Lung (tissue), 12 donors: ENCODE data around the gene MPC1L. TPM values are rescaled to one million over a fixed set of nuclear protein-coding genes. Genes with fewer than 3 reads are reported as not detected.

Experiments
- ATAC-seq: fragments of 200-7000 bp; cut with Tn5 transposase; one replicate; pipeline ENCODE4 v1.9.1; 2020; ENCODE audit warnings: moderate number of reproducible peaks; ENCODE audit not compliant: insufficient read depth, low FRiP score
- DNase-seq, 3 donors: peaks; one replicate each; pipeline ENCODE4 v3.0.0-alpha.2; 2013 to 2017
- H3K27ac ChIP-seq, 2 donors: one replicate each; pipeline ENCODE4 v1.5.1; 2013; ENCODE audit warnings: mild to moderate bottlenecking in 2 of 2, moderate library complexity in 2 of 2, control low read depth in 1 of 2, inconsistent platforms in 1 of 2, low read depth in 1 of 2, low read length in 1 of 2
- H3K27me3 ChIP-seq, 3 donors: one replicate each; pipeline ENCODE4 v1.5.1; 2013; ENCODE audit warnings: low read length in 2 of 3; ENCODE audit not compliant: control insufficient read depth in 3 of 3, insufficient read depth in 3 of 3
- H3K36me3 ChIP-seq, 4 donors: one replicate each; pipeline ENCODE4 v1.5.1; 2013; ENCODE audit warnings: low read length in 4 of 4, mild to moderate bottlenecking in 1 of 4, moderate library complexity in 1 of 4; ENCODE audit not compliant: control insufficient read depth in 4 of 4, insufficient read depth in 4 of 4
- H3K4me1 ChIP-seq, 5 donors: one replicate each; pipeline ENCODE4 v1.5.1; 2013; ENCODE audit warnings: low read length in 5 of 5, mild to moderate bottlenecking in 2 of 5, moderate library complexity in 1 of 5; ENCODE audit not compliant: control insufficient read depth in 5 of 5, insufficient read depth in 5 of 5
- H3K4me3 ChIP-seq: one replicate; pipeline ENCODE4 v1.5.1; 2013; ENCODE audit warnings: mild to moderate bottlenecking, control low read depth, moderate library complexity
- H3K9ac ChIP-seq, 2 donors: one replicate each; pipeline ENCODE4 v1.5.1; 2013; ENCODE audit warnings: low read length in 2 of 2, control low read depth in 1 of 2; ENCODE audit not compliant: insufficient read depth in 1 of 2
- H3K9me3 ChIP-seq, 4 donors: one replicate each; pipeline ENCODE4 v1.5.1; 2013; ENCODE audit warnings: low read length in 3 of 4, mild to moderate bottlenecking in 1 of 4, moderate library complexity in 1 of 4; ENCODE audit not compliant: control insufficient read depth in 4 of 4, insufficient read depth in 3 of 4
- CTCF ChIP-seq: IDR thresholded peaks from 2 replicates; pipeline ENCODE4 v1.5.1; 2012; ENCODE audit warnings: mild to moderate bottlenecking; ENCODE audit errors: control extremely low read depth, extremely low read depth
- WGBS, 2 donors: extraction: QIAGEN DNeasy Blood & Tissue Kit; methylation state at CpG; one replicate each; pipeline ENCODE4 v1.1.7; 2013; 5-methylcytosine and 5-hydroxymethylcytosine counted together
- polyA plus RNA-seq, 2 donors: library from polyadenylated mRNA; stranded (reverse); fragments of 200-250 nt; gene quantifications; one replicate each; pipeline ENCODE4 v1.2.1, GENCODE V29; 2013
- total RNA-seq, 2 donors: library from RNA; depleted of rRNA in 1 of 2; stranded (reverse); fragments of >200 nt in 1 of 2; gene quantifications; one replicate each; pipeline ENCODE4 v1.2.1, GENCODE V29; 2014 to 2021
- donor health status: control.
- donor health status: control.
- donor health status: Bipolar disorder and iron deficiency.
- donor health status: healthy.
- donor health status: DM: yes; HTN: yes; CAD: no.

Gene MPC1L
- total and polyA plus RNA-seq, 4 donors, result not detected

DNA sequence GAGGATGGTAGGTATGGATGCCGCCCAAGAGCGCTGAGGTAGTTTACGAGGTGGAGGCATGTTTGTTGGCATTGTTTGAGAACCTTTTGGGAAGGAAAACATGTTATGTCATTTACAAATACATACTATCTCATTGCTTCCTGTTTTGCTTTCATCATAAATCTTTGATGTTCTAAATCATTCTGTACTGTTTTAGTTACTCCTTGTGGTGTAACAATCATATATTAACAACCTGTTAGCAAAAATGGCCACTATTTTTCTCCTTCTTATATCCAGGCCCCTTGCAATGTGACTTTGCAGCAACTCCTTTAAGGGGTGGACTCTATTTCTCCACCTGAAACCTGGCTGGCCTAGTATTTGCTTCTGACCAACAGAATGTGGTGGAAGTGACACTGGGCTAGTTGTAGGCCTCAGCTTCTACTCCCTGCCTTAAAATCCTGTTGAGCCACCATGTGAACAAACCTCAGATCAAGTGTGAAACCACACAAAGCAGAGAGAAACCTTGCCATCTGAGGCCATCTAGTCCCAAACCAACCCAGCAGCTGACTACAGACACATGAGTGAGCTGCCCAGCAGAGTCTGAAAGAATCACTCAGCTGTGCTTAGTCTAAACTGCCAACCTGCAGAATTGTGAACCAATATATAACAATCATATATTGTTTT, 40.0 kb downstream of the MPC1L start:
- 84 to 89% methylated on average over 3 of the region's 3 CpGs for WGBS, 2 donors
- no peak for DNase-seq
- ATAC-seq, result no peak
- Histone ChIP-seq H3K27me3 (peaks cover 0 to 28% (median 12%) of the 10 kb centered on the region in 3 donors), H3K4me1 (no peaks in the 10 kb centered on the region), H3K36me3 (peaks cover 3 to 15% (median 6%) of the 10 kb centered on the region in 4 donors), H3K27ac (no peak overlapping the region), H3K9me3 (peaks cover 0 to 3% (median 0%) of the 10 kb centered on the region in 4 donors), H3K9ac (no peak overlapping the region), H3K4me3 (no peak overlapping the region)
- TF ChIP-seq CTCF, result no peak

DNA sequence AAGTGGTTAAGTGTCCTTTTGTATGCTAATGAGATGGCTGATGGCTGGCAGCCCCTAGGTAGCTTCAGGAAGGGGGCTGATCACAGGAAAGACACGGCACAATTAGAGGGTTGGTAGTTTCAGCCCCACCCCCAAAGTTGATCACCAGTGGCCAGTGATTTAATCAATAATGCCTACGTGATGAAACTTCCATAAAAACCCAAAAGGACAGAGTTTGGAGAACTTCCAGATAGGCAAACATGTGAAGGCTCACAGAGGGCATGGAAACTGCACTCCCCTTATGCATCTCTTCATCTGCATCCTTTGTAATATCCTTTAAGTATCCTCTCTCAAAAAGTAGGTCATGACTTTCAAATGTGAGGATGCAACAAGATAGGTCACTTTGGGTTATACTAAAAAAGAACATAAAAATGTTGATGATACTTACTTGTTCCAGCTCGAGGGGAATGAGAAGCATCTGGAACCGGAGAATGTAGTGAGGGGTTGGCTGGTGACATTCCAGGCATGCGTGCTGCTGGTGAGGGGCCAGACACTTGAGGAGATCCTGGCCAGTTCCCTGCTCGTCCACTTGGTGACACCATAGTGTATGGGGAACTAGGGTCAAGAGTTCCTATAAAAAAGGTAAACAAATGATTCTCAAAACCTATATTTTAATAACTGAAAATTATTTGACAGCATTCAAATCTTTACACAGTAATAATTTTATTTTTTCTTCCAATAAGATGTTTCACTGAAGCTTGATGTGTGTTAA, 40.8 kb downstream of the MPC1L start:
- peaks cover 0 to 3% (median 0%) of the 10 kb centered on the region in 4 donors for H3K9me3 ChIP-seq
- peaks cover 0 to 29% (median 14%) of the 10 kb centered on the region in 3 donors for H3K27me3 ChIP-seq
- H3K27ac ChIP-seq, result no peak overlapping the region
- no peak overlapping the region for H3K4me3 ChIP-seq
- DNase-seq (peak; percentile 26 to 48 (median 46)), ATAC-seq (no peak)
- TF ChIP-seq CTCF, result no peak
- no peaks in the 10 kb centered on the region for H3K4me1 ChIP-seq
- H3K36me3 ChIP-seq, result peaks cover 3 to 14% (median 6%) of the 10 kb centered on the region in 4 donors
- no peak overlapping the region for H3K9ac ChIP-seq
- 49 to 73% methylated on average over 6 of the region's 6 CpGs for WGBS, 2 donors

GRCh38 chrX:40671126-40671525, 47.9 kb downstream of the MPC1L start:
- 62 to 65% methylated on average over 6 of the region's 6 CpGs for WGBS, 2 donors
- peaks cover 0 to 3% (median 0%) of the 10 kb centered on the region in 4 donors for H3K9me3 ChIP-seq
- H3K36me3 ChIP-seq, result peaks cover 5 to 21% (median 10%) of the 10 kb centered on the region in 4 donors
- ATAC-seq, result no peak
- no peak overlapping the region for H3K27ac ChIP-seq
- H3K4me3 ChIP-seq, result no peak overlapping the region
- DNase-seq, result no peak
- H3K9ac ChIP-seq, result no peak overlapping the region
- peaks cover 0 to 31% (median 21%) of the 10 kb centered on the region in 3 donors for H3K27me3 ChIP-seq
- no peak for TF ChIP-seq CTCF
- no peaks in the 10 kb centered on the region for H3K4me1 ChIP-seq

Other genes starting within 250 kb of the MPC1L start
- gene ATP6AP2, start 42.5 kb upstream of the MPC1L start, total RNA-seq, result 100 to 1,000 TPM; 103 to 108 TPM
- gene ATP6AP2, start 42.5 kb upstream of the MPC1L start, polyA plus RNA-seq, result 100 to 1,000 TPM in 1 of 2 donors, 10 to 100 TPM in 1; 65.9 to 113 TPM
- gene CXorf38, start 24.1 kb downstream of the MPC1L start, total RNA-seq, result 10 to 100 TPM; 16.2 to 17.8 TPM
- 10 to 100 TPM in 1 of 2 donors, 1 to 10 TPM in 1; 8.2 to 16.0 TPM for gene CXorf38, start 24.1 kb downstream of the MPC1L start, polyA plus RNA-seq
- gene MED14, start 112.1 kb downstream of the MPC1L start, total RNA-seq, result 10 to 100 TPM; 39.7 to 41.1 TPM
- gene MED14, start 112.1 kb downstream of the MPC1L start, polyA plus RNA-seq, result 10 to 100 TPM in 1 of 2 donors, 1 to 10 TPM in 1; 9.1 to 11.6 TPM